ENCODE data around the gene DAD1.

DNA sequence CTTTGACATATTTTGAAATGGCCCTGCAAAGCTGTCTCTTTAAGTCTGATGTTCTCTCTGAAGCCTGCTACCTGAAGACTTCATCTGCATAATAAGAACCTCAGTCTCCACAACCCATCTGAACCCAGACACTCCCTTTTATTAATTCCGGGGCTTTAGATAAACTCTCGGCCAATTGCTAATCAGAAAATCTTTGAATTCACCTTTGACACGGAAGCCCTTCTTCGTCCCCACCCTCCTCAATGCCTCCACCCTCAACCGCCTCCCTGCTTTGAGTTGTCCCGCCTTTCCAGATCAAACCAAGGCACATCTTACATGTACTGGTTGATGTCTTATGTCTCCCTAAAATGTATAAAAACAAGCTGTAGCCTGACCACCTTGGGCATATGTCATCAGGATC lies 37.6 kb upstream of the DAD1 start:
- TF ChIP-seq, protein P1, sequence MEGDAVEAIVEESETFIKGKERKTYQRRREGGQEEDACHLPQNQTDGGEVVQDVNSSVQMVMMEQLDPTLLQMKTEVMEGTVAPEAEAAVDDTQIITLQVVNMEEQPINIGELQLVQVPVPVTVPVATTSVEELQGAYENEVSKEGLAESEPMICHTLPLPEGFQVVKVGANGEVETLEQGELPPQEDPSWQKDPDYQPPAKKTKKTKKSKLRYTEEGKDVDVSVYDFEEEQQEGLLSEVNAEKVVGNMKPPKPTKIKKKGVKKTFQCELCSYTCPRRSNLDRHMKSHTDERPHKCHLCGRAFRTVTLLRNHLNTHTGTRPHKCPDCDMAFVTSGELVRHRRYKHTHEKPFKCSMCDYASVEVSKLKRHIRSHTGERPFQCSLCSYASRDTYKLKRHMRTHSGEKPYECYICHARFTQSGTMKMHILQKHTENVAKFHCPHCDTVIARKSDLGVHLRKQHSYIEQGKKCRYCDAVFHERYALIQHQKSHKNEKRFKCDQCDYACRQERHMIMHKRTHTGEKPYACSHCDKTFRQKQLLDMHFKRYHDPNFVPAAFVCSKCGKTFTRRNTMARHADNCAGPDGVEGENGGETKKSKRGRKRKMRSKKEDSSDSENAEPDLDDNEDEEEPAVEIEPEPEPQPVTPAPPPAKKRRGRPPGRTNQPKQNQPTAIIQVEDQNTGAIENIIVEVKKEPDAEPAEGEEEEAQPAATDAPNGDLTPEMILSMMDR (IDR thresholded peaks at IDR 0.05): no peak
- no peak for TF ChIP-seq ZFX (IDR thresholded peaks at IDR 0.05; ENCODE audit: borderline replicate concordance)

All from 22Rv1 (cell line).